ENCODE results near the gene EXD2. TPM values are rescaled to one million over a fixed set of nuclear protein-coding genes. Genes with fewer than 3 reads are reported as not detected.

The EXD2 gene
- total and polyA plus RNA-seq, 2 of the 13 experiments (the other 11 are each of a cell fraction or from before 2014, with no cell fraction given) = 9.5 to 15.1 TPM

GRCh38 chr14:69151458-69152180 lies 39.7 kb upstream of the EXD2 start (continued):
- TF ChIP-seq, protein P1, sequence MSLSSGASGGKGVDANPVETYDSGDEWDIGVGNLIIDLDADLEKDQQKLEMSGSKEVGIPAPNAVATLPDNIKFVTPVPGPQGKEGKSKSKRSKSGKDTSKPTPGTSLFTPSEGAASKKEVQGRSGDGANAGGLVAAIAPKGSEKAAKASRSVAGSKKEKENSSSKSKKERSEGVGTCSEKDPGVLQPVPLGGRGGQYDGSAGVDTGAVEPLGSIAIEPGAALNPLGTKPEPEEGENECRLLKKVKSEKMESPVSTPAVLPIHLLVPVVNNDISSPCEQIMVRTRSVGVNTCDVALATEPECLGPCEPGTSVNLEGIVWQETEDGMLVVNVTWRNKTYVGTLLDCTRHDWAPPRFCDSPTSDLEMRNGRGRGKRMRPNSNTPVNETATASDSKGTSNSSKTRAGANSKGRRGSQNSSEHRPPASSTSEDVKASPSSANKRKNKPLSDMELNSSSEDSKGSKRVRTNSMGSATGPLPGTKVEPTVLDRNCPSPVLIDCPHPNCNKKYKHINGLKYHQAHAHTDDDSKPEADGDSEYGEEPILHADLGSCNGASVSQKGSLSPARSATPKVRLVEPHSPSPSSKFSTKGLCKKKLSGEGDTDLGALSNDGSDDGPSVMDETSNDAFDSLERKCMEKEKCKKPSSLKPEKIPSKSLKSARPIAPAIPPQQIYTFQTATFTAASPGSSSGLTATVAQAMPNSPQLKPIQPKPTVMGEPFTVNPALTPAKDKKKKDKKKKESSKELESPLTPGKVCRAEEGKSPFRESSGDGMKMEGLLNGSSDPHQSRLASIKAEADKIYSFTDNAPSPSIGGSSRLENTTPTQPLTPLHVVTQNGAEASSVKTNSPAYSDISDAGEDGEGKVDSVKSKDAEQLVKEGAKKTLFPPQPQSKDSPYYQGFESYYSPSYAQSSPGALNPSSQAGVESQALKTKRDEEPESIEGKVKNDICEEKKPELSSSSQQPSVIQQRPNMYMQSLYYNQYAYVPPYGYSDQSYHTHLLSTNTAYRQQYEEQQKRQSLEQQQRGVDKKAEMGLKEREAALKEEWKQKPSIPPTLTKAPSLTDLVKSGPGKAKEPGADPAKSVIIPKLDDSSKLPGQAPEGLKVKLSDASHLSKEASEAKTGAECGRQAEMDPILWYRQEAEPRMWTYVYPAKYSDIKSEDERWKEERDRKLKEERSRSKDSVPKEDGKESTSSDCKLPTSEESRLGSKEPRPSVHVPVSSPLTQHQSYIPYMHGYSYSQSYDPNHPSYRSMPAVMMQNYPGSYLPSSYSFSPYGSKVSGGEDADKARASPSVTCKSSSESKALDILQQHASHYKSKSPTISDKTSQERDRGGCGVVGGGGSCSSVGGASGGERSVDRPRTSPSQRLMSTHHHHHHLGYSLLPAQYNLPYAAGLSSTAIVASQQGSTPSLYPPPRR (CRISPR knock-in tag; IDR thresholded peaks at IDR 0.05; ENCODE audit: borderline replicate concordance) = no peak
- peak; percentile 99 for TF ChIP-seq ZFX (CRISPR knock-in tag; IDR thresholded peaks at IDR 0.05; ENCODE audit: low read depth)
- TF ChIP-seq, protein P2, sequence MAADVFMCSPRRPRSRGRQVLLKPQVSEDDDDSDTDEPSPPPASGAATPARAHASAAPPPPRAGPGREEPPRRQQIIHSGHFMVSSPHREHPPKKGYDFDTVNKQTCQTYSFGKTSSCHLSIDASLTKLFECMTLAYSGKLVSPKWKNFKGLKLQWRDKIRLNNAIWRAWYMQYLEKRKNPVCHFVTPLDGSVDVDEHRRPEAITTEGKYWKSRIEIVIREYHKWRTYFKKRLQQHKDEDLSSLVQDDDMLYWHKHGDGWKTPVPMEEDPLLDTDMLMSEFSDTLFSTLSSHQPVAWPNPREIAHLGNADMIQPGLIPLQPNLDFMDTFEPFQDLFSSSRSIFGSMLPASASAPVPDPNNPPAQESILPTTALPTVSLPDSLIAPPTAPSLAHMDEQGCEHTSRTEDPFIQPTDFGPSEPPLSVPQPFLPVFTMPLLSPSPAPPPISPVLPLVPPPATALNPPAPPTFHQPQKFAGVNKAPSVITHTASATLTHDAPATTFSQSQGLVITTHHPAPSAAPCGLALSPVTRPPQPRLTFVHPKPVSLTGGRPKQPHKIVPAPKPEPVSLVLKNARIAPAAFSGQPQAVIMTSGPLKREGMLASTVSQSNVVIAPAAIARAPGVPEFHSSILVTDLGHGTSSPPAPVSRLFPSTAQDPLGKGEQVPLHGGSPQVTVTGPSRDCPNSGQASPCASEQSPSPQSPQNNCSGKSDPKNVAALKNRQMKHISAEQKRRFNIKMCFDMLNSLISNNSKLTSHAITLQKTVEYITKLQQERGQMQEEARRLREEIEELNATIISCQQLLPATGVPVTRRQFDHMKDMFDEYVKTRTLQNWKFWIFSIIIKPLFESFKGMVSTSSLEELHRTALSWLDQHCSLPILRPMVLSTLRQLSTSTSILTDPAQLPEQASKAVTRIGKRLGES (CRISPR knock-in tag; IDR thresholded peaks at IDR 0.05; ENCODE audit: borderline replicate concordance) = no peak
- peak; percentile 93; the same call in 1 of the 2 replicates for TF ChIP-seq ZBTB7A (CRISPR knock-in tag; IDR thresholded peaks at IDR 0.05)
- peak; percentile 34; the same call in 1 of the 2 replicates for TF ChIP-seq WIZ (CRISPR knock-in tag; IDR thresholded peaks at IDR 0.05)
- no peak; the same call in 1 of the 2 replicates for TF ChIP-seq STAT6 (CRISPR knock-in tag; IDR thresholded peaks at IDR 0.05; ENCODE audit: borderline replicate concordance)
- TF ChIP-seq DR1 (CRISPR knock-in tag; IDR thresholded peaks at IDR 0.05) = 0 out of 2 replicates have a peak, but pooled peaks have one; percentile 31
- TF ChIP-seq NR2C2 (CRISPR knock-in tag; IDR thresholded peaks at IDR 0.05; ENCODE audit: borderline replicate concordance) = peak; percentile 66
- no peak for TF ChIP-seq REXO4 (CRISPR knock-in tag; IDR thresholded peaks at IDR 0.05; ENCODE audit: borderline replicate concordance)
- TF ChIP-seq AGO1 (IDR thresholded peaks at IDR 0.05; ENCODE audit: low read depth, low read length, poor library complexity, severe bottlenecking) = peak; percentile 63
- 0 out of 2 replicates have a peak, but pooled peaks have one; percentile 62 for TF ChIP-seq HNRNPL (IDR thresholded peaks at IDR 0.05; ENCODE audit: low read depth, low read length)
- no peak; the same call in 1 of the 2 replicates for TF ChIP-seq NKX3-1 (CRISPR knock-in tag; IDR thresholded peaks at IDR 0.05)
- peak; percentile 44; the same call in 1 of the 2 replicates for TF ChIP-seq RFX3 (CRISPR knock-in tag; IDR thresholded peaks at IDR 0.05)
- TF ChIP-seq HNRNPUL1 (IDR thresholded peaks at IDR 0.05; ENCODE audit: low read depth, low read length) = 0 out of 2 replicates have a peak, but pooled peaks have one; percentile 29
- TF ChIP-seq ZNF20 (CRISPR knock-in tag; IDR thresholded peaks at IDR 0.05) = no peak
- TF ChIP-seq FLYWCH1 (CRISPR knock-in tag; IDR thresholded peaks at IDR 0.05) = no peak
- TF ChIP-seq MTF1 (CRISPR knock-in tag; IDR thresholded peaks at IDR 0.05) = no peak

Measured in HepG2 (cell line).